Activated CD4-positive, alpha-beta T cell treated with anti-CD3 and anti-CD28 coated beads for 36 hours (primary cell): ENCODE data around the gene NALCN. TPM values are rescaled to one million over a fixed set of nuclear protein-coding genes. Genes with fewer than 3 reads are reported as not detected.

Source experiments
- ATAC-seq: fragments of 200-7000 bp; cut with Tn5 transposase; one replicate; pipeline ENCODE4 v1.10.0; 2021; ENCODE audit warnings: mild to moderate bottlenecking, moderate library complexity
- CTCF ChIA-PET: fragments of 350-600 bp; sonication (Branson Sonifier 250); formaldehyde crosslinking; loops from one replicate; lab custom pipeline; 2021; ENCODE audit warnings: antibody characterized with exemption; lab: Charles Lee
- POLR2A ChIA-PET: fragments of 350-600 bp; sonication (Branson Sonifier 250); formaldehyde crosslinking; loops from one replicate; lab custom pipeline; 2021; ENCODE audit warnings: antibody characterized with exemption, inconsistent platforms; lab: Charles Lee
- DNase-seq: peaks from one replicate; pipeline ENCODE4 v3.0.0-alpha.2; 2020
- H3K27ac Mint-ChIP-seq: one replicate; pipeline ENCODE4 v1.8.0; 2021; ENCODE audit warnings: mixed read lengths
- H3K27me3 Mint-ChIP-seq: one replicate; pipeline ENCODE4 v1.8.0; 2021; ENCODE audit warnings: mixed read lengths
- H3K36me3 Mint-ChIP-seq: one replicate; pipeline ENCODE4 v1.8.0; 2021; ENCODE audit warnings: low read depth, mixed read lengths
- H3K4me1 Mint-ChIP-seq: one replicate; pipeline ENCODE4 v1.8.0; 2021; ENCODE audit warnings: mixed read lengths
- H3K4me3 Mint-ChIP-seq: one replicate; pipeline ENCODE4 v1.8.0; 2021; ENCODE audit warnings: mild to moderate bottlenecking, moderate library complexity, mixed read lengths
- H3K9me3 Mint-ChIP-seq: one replicate; pipeline ENCODE4 v1.8.0; 2021; ENCODE audit warnings: low read depth, mixed read lengths
- intact Hi-C, 2 experiments: fragments of 100-400 bp; cut with DNase I in 1 of 2; cut with micrococcal nuclease in 1 of 2; formaldehyde crosslinking; loops; one replicate each; pipeline versions ENCODE4 v1.14.2 to v1.15.1; 2022 to 2024; cut with DNase I, micrococcal nuclease
- total RNA-seq, 2 experiments: library from RNA; stranded (reverse); gene quantifications; one replicate each; pipeline ENCODE4 v1.2.3, GENCODE V29; 2021

Gene NALCN
- total RNA-seq, 2 experiments from 2014 or later = not detected

DNA sequence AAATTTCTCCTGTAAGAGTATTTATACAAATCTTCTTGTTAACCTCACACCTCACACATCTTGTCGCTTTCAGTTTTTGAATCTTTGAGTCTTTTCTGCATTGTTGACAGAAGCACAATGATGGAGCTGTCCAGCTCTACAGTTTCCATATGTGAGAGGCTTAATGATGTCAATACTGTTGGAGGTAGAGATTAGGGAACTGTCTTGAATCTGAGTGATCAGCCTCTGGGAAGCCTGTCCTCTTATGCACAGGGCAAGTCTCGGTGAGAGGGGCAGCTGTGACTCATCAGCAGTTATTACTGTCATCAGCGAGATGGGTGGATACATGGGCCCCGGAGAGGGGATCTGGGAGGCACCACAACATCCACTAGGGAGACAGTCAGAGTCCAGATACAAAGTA lies 31.5 kb upstream of the NALCN start:
- no peaks in the 10 kb centered on the region for H3K36me3 Mint-ChIP-seq

DNA sequence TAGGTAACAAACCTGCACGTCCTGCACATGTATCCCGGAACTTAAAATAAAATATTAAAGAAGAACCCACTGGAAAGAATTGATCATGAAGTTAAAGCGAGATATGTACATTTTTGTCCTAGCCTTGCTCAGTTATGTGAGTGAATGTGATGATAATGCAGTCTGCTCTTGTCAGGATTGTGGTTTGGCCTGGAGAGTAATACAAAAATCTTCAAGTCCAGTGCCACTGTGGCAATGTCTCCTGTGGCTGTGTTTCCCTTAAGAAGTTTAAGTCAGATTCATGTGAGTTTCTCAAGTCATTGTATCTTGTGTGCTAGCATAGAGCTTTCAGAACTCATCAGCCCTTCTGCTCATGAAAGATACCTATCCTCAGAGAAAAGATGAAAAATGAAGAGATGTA lies 18.2 kb upstream of the NALCN start:
- no peak for ATAC-seq
- no peaks in the 10 kb centered on the region for H3K36me3 Mint-ChIP-seq
- intact Hi-C loops = no loop called here
- H3K4me1 Mint-ChIP-seq = no peaks in the 10 kb centered on the region
- H3K27me3 Mint-ChIP-seq = peaks cover 7% of the 10 kb centered on the region
- DNase-seq = no peak
- POLR2A ChIA-PET = no interaction called here
- H3K9me3 Mint-ChIP-seq = no peaks in the 10 kb centered on the region
- no peak overlapping the region for H3K27ac Mint-ChIP-seq
- CTCF ChIA-PET = no interaction called here
- H3K4me3 Mint-ChIP-seq = no peak overlapping the region

More for the DNA sequence above, 31.5 kb upstream of the NALCN start:
- ChIA-PET POLR2A (no interaction called here), CTCF (no interaction called here)
- intact Hi-C loops = no loop called here
- Mint-ChIP-seq H3K4me3 (no peak overlapping the region), H3K9me3 (no peaks in the 10 kb centered on the region), H3K4me1 (no peaks in the 10 kb centered on the region), H3K27me3 (peaks cover 6% of the 10 kb centered on the region), H3K27ac (no peak overlapping the region)
- no peak for ATAC-seq
- no peak for DNase-seq

DNA sequence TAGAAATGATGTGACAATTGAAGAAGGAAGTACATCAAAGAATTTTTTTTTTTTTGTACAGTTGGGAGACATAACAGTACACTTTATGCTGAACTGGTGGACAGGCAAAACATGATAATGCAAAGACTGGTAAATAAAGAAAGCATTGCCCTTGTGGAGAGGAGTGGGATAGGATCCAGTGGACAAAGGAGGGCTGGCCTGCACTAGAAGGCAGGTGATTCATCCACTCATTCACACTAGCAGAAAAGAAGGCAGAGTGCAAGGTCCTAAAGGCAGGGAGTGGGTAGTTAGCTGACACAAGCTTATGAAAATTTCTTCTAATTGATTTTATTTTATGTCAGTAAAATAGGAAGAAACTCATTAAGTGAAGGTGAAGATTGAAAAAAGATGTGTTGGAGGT lies 17.6 kb upstream of the NALCN start:
- ChIA-PET POLR2A (no interaction called here), CTCF (interaction anchor here (0.7 kb wide), 1 partner anchor 289 kb away, joined by 3 read pairs; no protein-coding TSS in a partner anchor)
- H3K27me3 Mint-ChIP-seq = peaks cover 9% of the 10 kb centered on the region
- DNase-seq (no peak), ATAC-seq (no peak)
- intact Hi-C loops = no loop called here
- no peaks in the 10 kb centered on the region for H3K36me3 Mint-ChIP-seq
- H3K9me3 Mint-ChIP-seq = no peaks in the 10 kb centered on the region
- H3K4me3 Mint-ChIP-seq = no peak overlapping the region
- H3K4me1 Mint-ChIP-seq = no peaks in the 10 kb centered on the region
- H3K27ac Mint-ChIP-seq = no peak overlapping the region

DNA sequence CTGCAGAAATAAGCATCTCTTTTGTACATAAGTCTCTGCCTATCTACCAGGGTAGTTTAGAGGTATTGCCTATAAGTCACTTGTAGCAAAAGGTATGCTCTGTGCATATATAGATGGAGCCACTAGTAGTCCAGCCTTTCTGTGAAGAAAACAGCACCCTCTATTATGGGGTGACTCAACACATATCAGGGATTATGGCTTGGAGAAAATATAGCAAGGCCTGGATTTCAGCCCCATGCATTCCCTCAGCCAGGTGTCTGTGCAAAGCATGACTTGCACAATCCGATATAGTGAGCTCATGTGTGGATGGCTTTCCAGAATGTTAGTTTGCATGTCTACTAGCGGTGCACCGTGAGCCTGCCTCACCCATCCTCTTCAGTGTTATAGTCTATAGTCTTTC lies 13.4 kb upstream of the NALCN start:
- Mint-ChIP-seq H3K36me3 (no peaks in the 10 kb centered on the region), H3K4me1 (no peaks in the 10 kb centered on the region), H3K27ac (no peak overlapping the region), H3K27me3 (peaks cover 9% of the 10 kb centered on the region), H3K9me3 (no peaks in the 10 kb centered on the region), H3K4me3 (no peak overlapping the region)
- intact Hi-C loops = no loop called here
- no peak for DNase-seq
- ATAC-seq = no peak
- ChIA-PET CTCF (no interaction called here), POLR2A (no interaction called here)

DNA sequence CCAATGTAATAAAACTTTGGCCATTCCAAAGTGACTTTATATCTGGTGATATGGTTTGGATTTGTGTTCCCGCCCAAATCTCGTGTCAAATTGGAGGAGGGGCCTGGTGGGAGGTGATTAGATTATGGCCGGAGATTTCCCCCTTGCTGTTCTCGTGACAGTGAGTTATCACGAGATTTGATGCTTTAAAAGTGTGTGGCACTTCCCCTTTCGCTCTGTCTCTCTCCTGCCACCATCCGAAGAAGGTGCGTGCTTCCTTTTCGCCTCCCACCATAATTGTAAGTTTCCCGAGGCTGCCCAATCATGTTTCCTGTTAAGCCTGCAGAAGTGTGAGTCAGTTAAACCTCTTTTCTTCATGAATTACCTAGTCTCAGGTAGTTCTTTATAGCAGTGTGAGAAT lies 9.3 kb upstream of the NALCN start:
- peaks cover 5% of the 10 kb centered on the region for H3K27me3 Mint-ChIP-seq
- H3K9me3 Mint-ChIP-seq = no peaks in the 10 kb centered on the region
- H3K4me3 Mint-ChIP-seq = no peak overlapping the region
- DNase-seq (no peak), ATAC-seq (no peak)
- POLR2A ChIA-PET = no interaction called here
- H3K36me3 Mint-ChIP-seq = no peaks in the 10 kb centered on the region
- CTCF ChIA-PET = no interaction called here
- no peak overlapping the region for H3K27ac Mint-ChIP-seq
- intact Hi-C loops = no loop called here
- H3K4me1 Mint-ChIP-seq = no peaks in the 10 kb centered on the region

DNA sequence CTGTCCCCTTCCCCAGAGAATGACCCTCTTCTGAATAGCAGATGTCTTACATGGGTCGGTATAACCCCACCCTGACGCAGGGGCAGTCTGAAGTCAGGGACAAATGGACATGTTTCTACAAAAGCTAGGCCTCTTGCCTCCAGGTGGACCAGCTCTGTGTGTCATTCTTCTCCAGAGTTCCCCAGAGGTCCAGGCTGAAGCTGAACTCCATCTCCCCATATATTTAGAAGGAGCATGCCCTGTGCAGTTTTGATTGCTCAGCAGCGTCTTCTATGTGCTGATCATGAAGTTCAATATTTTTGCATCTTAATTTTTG lies 8.8 kb upstream of the NALCN start:
- DNase-seq = no peak
- CTCF ChIA-PET = no interaction called here
- intact Hi-C loops = no loop called here

DNA sequence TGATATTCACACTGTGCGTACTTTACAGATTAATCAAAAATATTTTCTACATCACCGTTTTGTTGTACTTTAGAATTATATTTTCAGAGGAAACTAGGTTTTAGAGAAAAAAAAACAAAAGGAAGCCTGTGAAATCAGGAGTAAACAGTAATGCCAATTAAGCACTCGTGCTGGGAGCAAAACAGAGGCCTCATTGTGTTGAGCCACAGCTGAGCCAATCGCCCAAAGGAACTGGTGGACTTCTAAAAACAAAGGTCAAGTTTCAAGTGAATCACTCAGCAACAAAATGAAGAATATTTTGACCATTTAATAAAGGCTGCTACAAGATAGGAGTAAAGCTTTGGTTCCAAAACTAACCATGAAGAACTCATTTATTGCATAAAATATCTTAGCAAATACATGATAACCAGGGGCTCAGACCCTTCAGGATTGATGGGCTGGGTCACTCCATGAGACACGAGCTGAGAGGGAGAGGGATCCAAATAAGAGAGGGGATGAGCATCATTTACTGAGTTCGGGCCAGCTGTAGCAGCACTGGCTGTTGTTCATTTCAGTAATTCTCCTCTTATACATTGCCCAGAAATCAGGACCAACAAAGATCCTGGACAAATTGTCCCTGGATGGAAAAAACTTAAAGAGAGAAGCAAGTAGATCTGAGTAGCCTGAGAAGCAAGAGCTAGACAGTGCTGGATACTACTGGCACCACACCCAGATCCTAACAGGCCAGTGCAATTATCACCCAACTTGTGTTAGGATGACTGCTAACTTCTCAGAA lies 8.3 kb upstream of the NALCN start:
- Mint-ChIP-seq H3K4me1 (no peaks in the 10 kb centered on the region), H3K4me3 (no peak overlapping the region), H3K27me3 (peaks cover 4% of the 10 kb centered on the region), H3K27ac (no peak overlapping the region), H3K9me3 (no peaks in the 10 kb centered on the region), H3K36me3 (no peaks in the 10 kb centered on the region)
- intact Hi-C loops = no loop called here
- DNase-seq (no peak), ATAC-seq (no peak)
- POLR2A ChIA-PET = no interaction called here
- CTCF ChIA-PET = no interaction called here

More for the DNA sequence above, 8.8 kb upstream of the NALCN start:
- no peaks in the 10 kb centered on the region for H3K9me3 Mint-ChIP-seq
- no peak for ATAC-seq
- H3K4me3 Mint-ChIP-seq = no peak overlapping the region
- POLR2A ChIA-PET = no interaction called here
- no peaks in the 10 kb centered on the region for H3K4me1 Mint-ChIP-seq
- H3K27ac Mint-ChIP-seq = no peak overlapping the region
- H3K36me3 Mint-ChIP-seq = no peaks in the 10 kb centered on the region
- peaks cover 5% of the 10 kb centered on the region for H3K27me3 Mint-ChIP-seq

DNA sequence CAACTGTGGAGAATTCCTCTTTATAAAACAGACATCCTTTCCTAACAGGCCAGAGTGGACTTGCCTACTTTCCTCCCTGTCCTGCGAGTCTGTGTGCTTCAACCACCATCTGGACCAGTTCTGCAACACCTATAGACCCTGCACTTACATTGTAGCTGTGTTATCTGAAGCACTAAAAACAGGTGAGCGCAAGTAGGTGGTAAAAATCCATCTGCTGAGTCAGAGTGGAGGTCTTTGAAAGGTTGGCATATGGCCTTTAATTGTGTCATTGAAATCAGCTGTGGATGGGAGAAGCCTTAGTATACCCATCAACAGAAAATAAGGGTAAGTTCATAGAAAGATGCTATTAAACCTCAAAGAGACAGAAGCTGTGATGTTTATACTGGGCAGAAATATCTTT lies 7.6 kb upstream of the NALCN start:
- no peak for DNase-seq
- intact Hi-C loops = no loop called here

DNA sequence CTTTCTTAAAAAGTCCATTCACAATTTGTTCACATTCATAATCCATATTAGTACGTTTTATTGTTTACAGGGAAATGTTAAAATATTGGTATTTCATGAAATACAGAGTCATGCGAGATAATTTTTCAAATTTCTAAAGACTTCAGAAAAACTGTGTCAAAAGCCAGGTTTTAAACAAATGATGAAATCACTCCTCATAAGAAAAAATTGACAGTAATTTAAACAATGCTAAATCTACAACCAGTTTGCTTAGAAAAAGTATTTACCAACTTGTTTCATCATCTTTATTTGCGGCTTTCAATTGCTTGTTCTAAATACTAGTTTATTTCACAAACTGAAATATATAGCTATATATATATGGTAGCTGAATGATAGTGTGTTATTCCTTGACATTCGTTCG lies 1.2 kb upstream of the NALCN start:
- DNase-seq = no peak
- no peak for ATAC-seq
- ChIA-PET CTCF (no interaction called here), POLR2A (no interaction called here)
- no peaks in the 10 kb centered on the region for H3K36me3 Mint-ChIP-seq
- peaks cover 33% of the 10 kb centered on the region for H3K27me3 Mint-ChIP-seq
- peaks cover 2% of the 10 kb centered on the region for H3K4me1 Mint-ChIP-seq
- no peak overlapping the region for H3K27ac Mint-ChIP-seq
- H3K9me3 Mint-ChIP-seq = no peaks in the 10 kb centered on the region
- no peak overlapping the region for H3K4me3 Mint-ChIP-seq
- intact Hi-C loops = no loop called here

More for the DNA sequence above, 7.6 kb upstream of the NALCN start:
- H3K4me1 Mint-ChIP-seq = no peaks in the 10 kb centered on the region
- ATAC-seq = no peak
- no peak overlapping the region for H3K4me3 Mint-ChIP-seq
- H3K36me3 Mint-ChIP-seq = no peaks in the 10 kb centered on the region
- H3K27me3 Mint-ChIP-seq = peaks cover 7% of the 10 kb centered on the region
- no peak overlapping the region for H3K27ac Mint-ChIP-seq
- ChIA-PET CTCF (no interaction called here), POLR2A (no interaction called here)
- H3K9me3 Mint-ChIP-seq = no peaks in the 10 kb centered on the region

DNA sequence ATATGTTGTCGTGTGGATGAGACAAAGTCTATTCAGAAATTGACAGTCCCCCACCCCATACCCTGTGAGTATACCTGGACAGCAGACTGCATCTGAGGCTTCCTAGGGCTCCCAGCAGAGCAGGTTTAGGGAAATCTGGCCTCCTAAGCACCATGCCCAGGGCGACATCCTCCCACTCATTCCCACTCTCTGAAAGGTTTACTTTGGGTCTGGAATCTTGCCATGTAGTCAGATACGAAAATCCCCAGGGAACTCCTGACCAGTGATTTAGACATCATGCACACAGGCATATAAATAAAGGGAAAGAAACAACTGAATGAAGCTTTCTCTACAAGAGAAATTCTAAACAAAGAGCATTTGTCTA lies 717 bp upstream of the NALCN start:
- ATAC-seq = no peak
- Mint-ChIP-seq H3K36me3 (no peaks in the 10 kb centered on the region), H3K27me3 (peaks cover 33% of the 10 kb centered on the region), H3K4me3 (no peak overlapping the region), H3K27ac (no peak overlapping the region), H3K4me1 (peaks cover 2% of the 10 kb centered on the region), H3K9me3 (no peaks in the 10 kb centered on the region)
- no peak for DNase-seq
- CTCF ChIA-PET = no interaction called here
- POLR2A ChIA-PET = no interaction called here
- intact Hi-C loops = no loop called here

DNA sequence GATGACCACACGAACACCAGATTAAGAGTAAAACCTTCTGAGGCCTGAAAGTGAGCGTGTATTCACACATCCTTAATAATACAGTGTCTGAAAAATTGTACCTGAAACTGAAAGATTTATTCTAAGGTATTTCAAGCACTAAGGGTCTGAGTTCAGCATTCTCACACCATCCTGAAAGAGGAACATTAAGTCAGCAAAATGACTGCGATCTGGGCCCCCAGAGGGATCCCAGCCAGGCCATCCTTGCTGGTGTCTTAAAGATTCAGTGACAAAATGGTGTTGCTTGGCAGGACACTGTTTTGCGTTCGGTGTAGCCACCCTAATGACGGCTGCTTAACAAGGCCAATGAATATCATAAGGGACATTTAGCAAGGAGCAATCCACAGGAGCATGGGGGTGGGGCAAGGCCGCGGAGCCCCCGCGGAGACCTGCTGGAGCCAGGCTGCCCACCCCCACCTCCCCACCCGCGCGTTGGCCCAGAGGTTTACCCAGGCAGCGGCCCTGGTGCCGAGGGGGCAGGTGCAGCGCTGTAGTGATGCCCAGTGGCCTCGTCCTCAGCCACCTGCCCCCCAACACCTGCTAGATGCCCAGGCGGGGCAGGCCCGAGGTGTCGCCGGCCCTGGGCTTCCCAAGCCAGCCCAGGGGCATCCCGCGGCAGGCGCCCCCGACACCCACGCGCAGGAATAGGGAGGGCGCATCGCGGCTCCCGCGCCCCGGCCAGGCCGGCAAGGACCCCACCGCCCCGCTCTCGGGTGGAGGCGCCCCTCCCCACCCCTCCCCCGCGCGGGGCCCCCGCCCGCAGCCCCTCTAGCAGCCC lies 742 bp downstream of the NALCN start:
- Mint-ChIP-seq H3K4me3 (no peak overlapping the region), H3K9me3 (no peaks in the 10 kb centered on the region), H3K27me3 (peaks cover 35% of the 10 kb centered on the region), H3K4me1 (peaks cover 2% of the 10 kb centered on the region), H3K36me3 (no peaks in the 10 kb centered on the region), H3K27ac (no peak overlapping the region)
- intact Hi-C loops = no loop called here
- DNase-seq (no peak), ATAC-seq (no peak)
- POLR2A ChIA-PET = no interaction called here
- CTCF ChIA-PET = no interaction called here

DNA sequence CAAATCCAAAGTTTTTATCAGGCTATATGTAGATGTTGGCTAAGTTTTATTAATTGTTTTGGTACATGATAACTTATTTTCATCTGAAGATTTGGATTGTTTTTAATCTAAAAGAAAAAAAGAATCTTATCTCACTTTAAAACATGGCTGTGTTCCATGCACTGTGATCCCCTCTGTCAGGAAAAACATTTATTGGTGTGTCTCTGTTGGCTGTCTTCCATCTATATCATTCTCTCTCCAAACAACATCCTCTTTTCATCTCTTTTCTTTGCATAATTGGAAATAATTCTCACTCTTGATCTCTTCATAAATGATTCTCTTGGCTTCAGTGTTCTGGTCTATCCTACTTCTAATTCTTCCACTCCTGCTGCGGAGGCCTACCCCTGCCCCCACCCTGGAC lies 4.2 kb downstream of the NALCN start:
- ChIA-PET CTCF (no interaction called here), POLR2A (no interaction called here)
- peaks cover 2% of the 10 kb centered on the region for H3K4me1 Mint-ChIP-seq
- ATAC-seq (no peak), DNase-seq (no peak)
- intact Hi-C loops = no loop called here
- no peaks in the 10 kb centered on the region for H3K9me3 Mint-ChIP-seq
- H3K27me3 Mint-ChIP-seq = peaks cover 24% of the 10 kb centered on the region
- H3K4me3 Mint-ChIP-seq = no peak overlapping the region
- H3K36me3 Mint-ChIP-seq = no peaks in the 10 kb centered on the region
- no peak overlapping the region for H3K27ac Mint-ChIP-seq
